MCF 10A (cell line): ENCODE data around the gene NAALAD2. TPM values are rescaled to one million over a fixed set of nuclear protein-coding genes. Genes with fewer than 3 reads are reported as not detected.
"Not testable (repeated sequence)": the region's sequence is repeated elsewhere in the genome, so short reads cannot be mapped to it uniquely, and the experiment has no call there.

Source experiments
- BruUV-seq: library from RNA; stranded (reverse); fragments of 400-500 nt; replicated peaks from 2 replicates; lab custom pipeline; 2021; lab: Mats Ljungman, UMichigan
- CTCF ChIA-PET: fragments of 300-600 bp; sonication (Branson Sonifier 250); formaldehyde crosslinking; extraction: SDS; loops from one replicate; lab custom pipeline; 2021; ENCODE audit warnings: antibody characterized with exemption, inconsistent platforms; lab: Yijun Ruan, JAX
- POLR2A ChIA-PET: fragments of 300-600, 350-650 bp; sonication (Branson Sonifier 250); formaldehyde crosslinking; extraction: SDS; loops from one replicate; lab custom pipeline; 2020; ENCODE audit warnings: antibody characterized with exemption, inconsistent platforms; lab: Yijun Ruan, JAX
- DNase-seq: peaks from one replicate; pipeline ENCODE4 v3.0.0-alpha.2; 2018; ENCODE audit not compliant: unreplicated experiment
- H3K27ac Mint-ChIP-seq: one replicate; pipeline ENCODE4 v1.8.0; 2022; ENCODE audit warnings: mild to moderate bottlenecking, low read depth, mixed read lengths; ENCODE audit not compliant: unreplicated experiment
- H3K27me3 Mint-ChIP-seq: one replicate; pipeline ENCODE4 v1.8.0; 2022; ENCODE audit warnings: mixed read lengths; ENCODE audit not compliant: insufficient read depth, unreplicated experiment
- H3K36me3 Mint-ChIP-seq: one replicate; pipeline ENCODE4 v1.8.0; 2022; ENCODE audit warnings: mild to moderate bottlenecking, moderate library complexity, mixed read lengths; ENCODE audit not compliant: insufficient read depth, unreplicated experiment
- H3K4me1 Mint-ChIP-seq: one replicate; pipeline ENCODE4 v1.8.0; 2022; ENCODE audit warnings: mixed read lengths; ENCODE audit not compliant: insufficient read depth, unreplicated experiment
- H3K4me3 Mint-ChIP-seq: one replicate; pipeline ENCODE4 v1.8.0; 2022; ENCODE audit warnings: mild to moderate bottlenecking, moderate library complexity, mixed read lengths; ENCODE audit not compliant: unreplicated experiment
- H3K9me3 Mint-ChIP-seq: one replicate; pipeline ENCODE4 v1.8.0; 2022; ENCODE audit warnings: mixed read lengths; ENCODE audit not compliant: unreplicated experiment
- intact Hi-C: fragments of 100-400 bp; cut with micrococcal nuclease; formaldehyde crosslinking; loops from 2 replicates; pipeline ENCODE4 v1.14.1; 2022
- total RNA-seq: library from RNA; stranded (reverse); gene quantifications from 2 replicates; pipeline ENCODE4 v1.2.3, GENCODE V29; 2022
- TF ChIP-seq, protein P1 (sequence below): fragments of 200-600 bp; IDR thresholded peaks from one replicate; pipeline ENCODE4 v1.8.0; 2022; ENCODE audit warnings: antibody characterized with exemption, mild to moderate bottlenecking; ENCODE audit not compliant: unreplicated experiment

The NAALAD2 gene
- total RNA-seq, 1 experiment from 2014 or later = not detected

GRCh38 chr11:90197377-90197776 is 62.9 kb downstream of the NAALAD2 start:
- CTCF ChIA-PET = interaction anchor here (0.9 to 2.0 kb wide), 2 partner anchors 7 to 8 kb away, joined by 3 to 13 read pairs; no protein-coding TSS in a partner anchor
- Mint-ChIP-seq H3K4me3 (no peak overlapping the region), H3K9me3 (no peaks in the 10 kb centered on the region), H3K27me3 (no peaks in the 10 kb centered on the region), H3K4me1 (peaks cover 4% of the 10 kb centered on the region), H3K27ac (no peak overlapping the region), H3K36me3 (peaks cover 20% of the 10 kb centered on the region)
- TF ChIP-seq, protein P1, sequence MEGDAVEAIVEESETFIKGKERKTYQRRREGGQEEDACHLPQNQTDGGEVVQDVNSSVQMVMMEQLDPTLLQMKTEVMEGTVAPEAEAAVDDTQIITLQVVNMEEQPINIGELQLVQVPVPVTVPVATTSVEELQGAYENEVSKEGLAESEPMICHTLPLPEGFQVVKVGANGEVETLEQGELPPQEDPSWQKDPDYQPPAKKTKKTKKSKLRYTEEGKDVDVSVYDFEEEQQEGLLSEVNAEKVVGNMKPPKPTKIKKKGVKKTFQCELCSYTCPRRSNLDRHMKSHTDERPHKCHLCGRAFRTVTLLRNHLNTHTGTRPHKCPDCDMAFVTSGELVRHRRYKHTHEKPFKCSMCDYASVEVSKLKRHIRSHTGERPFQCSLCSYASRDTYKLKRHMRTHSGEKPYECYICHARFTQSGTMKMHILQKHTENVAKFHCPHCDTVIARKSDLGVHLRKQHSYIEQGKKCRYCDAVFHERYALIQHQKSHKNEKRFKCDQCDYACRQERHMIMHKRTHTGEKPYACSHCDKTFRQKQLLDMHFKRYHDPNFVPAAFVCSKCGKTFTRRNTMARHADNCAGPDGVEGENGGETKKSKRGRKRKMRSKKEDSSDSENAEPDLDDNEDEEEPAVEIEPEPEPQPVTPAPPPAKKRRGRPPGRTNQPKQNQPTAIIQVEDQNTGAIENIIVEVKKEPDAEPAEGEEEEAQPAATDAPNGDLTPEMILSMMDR = no peak
- DNase-seq = no peak
- BruUV-seq = no TSS peak
- POLR2A ChIA-PET = interaction anchor here (0.6 kb wide), 1 partner anchor 36 kb away, joined by 3 read pairs; no protein-coding TSS in a partner anchor
- intact Hi-C loops = no loop called here

DNA sequence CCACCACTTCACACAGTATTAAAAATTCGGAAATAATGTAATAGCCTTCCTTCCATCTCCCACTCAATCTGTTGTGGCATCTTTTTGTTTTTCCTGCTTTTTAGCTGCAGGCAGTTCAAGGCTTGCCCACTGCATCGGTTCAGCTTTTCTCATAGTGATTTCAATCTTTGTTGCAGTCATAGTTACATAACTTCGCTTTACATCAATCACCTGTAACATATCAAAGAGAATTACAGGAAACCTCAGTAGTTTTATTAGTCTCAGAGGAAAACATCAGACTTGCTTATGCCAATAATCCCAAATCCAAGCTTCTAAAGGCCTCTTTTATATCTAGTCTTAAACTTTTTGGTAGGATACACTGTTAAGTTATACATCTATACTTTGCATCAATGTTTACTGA is 67.9 kb downstream of the NAALAD2 start:
- no TSS peak for BruUV-seq
- H3K4me1 Mint-ChIP-seq = peaks cover 17% of the 10 kb centered on the region
- TF ChIP-seq, protein P1 = no peak
- CTCF ChIA-PET = no interaction called here
- no peaks in the 10 kb centered on the region for H3K9me3 Mint-ChIP-seq
- H3K36me3 Mint-ChIP-seq = peaks cover 63% of the 10 kb centered on the region
- no peaks in the 10 kb centered on the region for H3K27me3 Mint-ChIP-seq
- intact Hi-C loops = no loop called here
- H3K4me3 Mint-ChIP-seq = no peak overlapping the region
- no peak for DNase-seq
- POLR2A ChIA-PET = interaction anchor here (1.4 kb wide), 1 partner anchor 20 kb away, joined by 4 read pairs; the partner anchor contains the start of gene CHORDC1
- H3K27ac Mint-ChIP-seq = no peak overlapping the region

DNA sequence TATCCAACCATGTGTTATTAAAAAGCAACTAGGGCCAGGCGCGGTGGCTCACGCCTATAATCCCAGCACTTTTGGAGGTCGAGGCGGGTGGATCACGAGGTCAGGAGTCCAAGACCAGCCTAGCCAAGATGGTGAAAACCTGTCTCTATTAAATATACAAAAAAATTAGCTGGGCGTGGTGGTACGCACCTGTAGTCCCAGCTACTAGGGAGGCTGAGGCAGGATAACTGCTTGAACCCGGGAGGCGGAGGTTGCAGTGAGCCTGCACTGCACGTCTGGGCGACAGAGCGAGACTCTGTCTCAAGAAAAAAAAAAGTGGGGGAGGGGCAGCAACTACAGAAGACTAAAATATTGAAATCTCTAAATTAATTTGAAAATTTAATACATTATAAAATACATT is 69.9 kb downstream of the NAALAD2 start:
- H3K4me3 Mint-ChIP-seq = no peak overlapping the region
- no peaks in the 10 kb centered on the region for H3K27me3 Mint-ChIP-seq
- H3K36me3 Mint-ChIP-seq = peaks cover 75% of the 10 kb centered on the region
- no peak for DNase-seq
- no peaks in the 10 kb centered on the region for H3K9me3 Mint-ChIP-seq
- TF ChIP-seq, protein P1 = no peak
- no peak overlapping the region for H3K27ac Mint-ChIP-seq
- peaks cover 25% of the 10 kb centered on the region for H3K4me1 Mint-ChIP-seq
- intact Hi-C loops = no loop called here
- POLR2A ChIA-PET = interaction anchor here (1.1 kb wide), 1 partner anchor 18 kb away, joined by 7 read pairs; the partner anchor contains the start of gene CHORDC1
- CTCF ChIA-PET = interaction anchor here (0.6 to 1.7 kb wide), 19 partner anchors 8 to 854 kb away, joined by 3 to 21 read pairs (median 5); partner anchors contain the start of gene CHORDC1
- BruUV-seq = no TSS peak

DNA sequence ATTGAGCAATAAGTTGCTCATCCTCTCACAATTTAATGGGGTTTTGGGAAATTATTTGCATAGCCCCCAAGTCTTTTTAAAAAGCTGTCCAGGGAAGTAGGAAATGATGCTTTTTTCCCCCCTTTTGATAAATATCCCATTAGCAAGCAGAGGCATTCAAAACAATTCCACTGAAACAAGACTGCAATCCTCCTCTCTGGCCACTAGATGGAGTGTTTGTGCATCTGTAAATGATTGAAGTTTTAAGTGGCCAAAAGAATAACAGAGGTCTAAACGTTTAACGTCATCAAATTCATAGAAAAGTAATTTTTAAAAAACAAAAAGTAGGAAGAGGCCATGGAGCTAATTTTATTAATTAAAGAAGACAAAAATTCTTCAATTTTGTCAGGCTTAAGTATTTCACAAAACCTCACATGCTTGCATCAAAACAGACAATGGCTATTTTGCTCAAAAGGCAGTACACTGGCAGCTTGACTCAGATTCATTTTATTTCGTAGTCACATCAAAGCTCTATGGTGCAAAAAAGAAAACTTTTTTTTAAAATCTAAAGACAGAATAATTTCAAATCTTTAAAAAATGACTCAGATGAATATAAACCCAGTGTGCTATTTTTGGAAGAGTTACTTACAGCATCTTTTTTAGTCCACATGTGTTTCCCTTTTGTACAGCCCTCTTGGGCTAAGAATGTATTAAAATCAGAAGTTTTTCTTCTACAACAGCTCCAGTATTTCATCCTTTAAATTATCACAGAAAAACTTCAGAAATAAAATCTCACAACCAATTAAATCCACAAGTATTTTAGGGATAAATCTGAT is 70.6 kb downstream of the NAALAD2 start:
- Mint-ChIP-seq H3K9me3 (no peaks in the 10 kb centered on the region), H3K4me3 (no peak overlapping the region), H3K27ac (no peak overlapping the region), H3K36me3 (peaks cover 80% of the 10 kb centered on the region), H3K4me1 (peaks cover 25% of the 10 kb centered on the region), H3K27me3 (no peaks in the 10 kb centered on the region)
- intact Hi-C loops = loop anchor here (5.0 kb wide), 1 partner anchor 127 kb away; no protein-coding TSS in a partner anchor
- no TSS peak for BruUV-seq
- peak; percentile 64 for DNase-seq
- TF ChIP-seq, protein P1 = peak; percentile 57
- POLR2A ChIA-PET = interaction anchor here (0.6 to 1.1 kb wide), 2 partner anchors 18 to 78 kb away, joined by 3 to 7 read pairs; partner anchors contain the start of gene CHORDC1
- CTCF ChIA-PET = interaction anchor here (0.6 to 1.7 kb wide), 25 partner anchors 9 to 1262 kb away, joined by 3 to 21 read pairs (median 4); partner anchors contain the start of gene CHORDC1

- H3K36me3 Mint-ChIP-seq = peaks cover 89% of the 10 kb centered on the region
- H3K27ac Mint-ChIP-seq, DNase-seq, H3K27me3 Mint-ChIP-seq, H3K4me3 Mint-ChIP-seq, POLR2A ChIA-PET, BruUV-seq, H3K9me3 Mint-ChIP-seq: not testable (repeated sequence)
- peaks cover 19% of the 10 kb centered on the region for H3K4me1 Mint-ChIP-seq
- CTCF ChIA-PET = interaction anchor here (2.0 kb wide), 1 partner anchor 252 kb away, joined by 5 read pairs; no protein-coding TSS in a partner anchor
- intact Hi-C loops = loop anchor here (5.0 kb wide), 1 partner anchor 124 kb away; no protein-coding TSS in a partner anchor
These were observed 73.5 kb downstream of the NAALAD2 start for GRCh38 chr11:90207992-90208391.
